GM15510 (cell line): Measurements from ENCODE around the gene RNF8.

Source experiments
- POLR2A ChIP-seq: IDR thresholded peaks from 3 replicates; pipeline ENCODE4 v1.6.1; 2011; ENCODE audit warnings: borderline replicate concordance; ENCODE audit not compliant: insufficient read length; ENCODE audit errors: extremely low read depth

RNF8 gene

DNA sequence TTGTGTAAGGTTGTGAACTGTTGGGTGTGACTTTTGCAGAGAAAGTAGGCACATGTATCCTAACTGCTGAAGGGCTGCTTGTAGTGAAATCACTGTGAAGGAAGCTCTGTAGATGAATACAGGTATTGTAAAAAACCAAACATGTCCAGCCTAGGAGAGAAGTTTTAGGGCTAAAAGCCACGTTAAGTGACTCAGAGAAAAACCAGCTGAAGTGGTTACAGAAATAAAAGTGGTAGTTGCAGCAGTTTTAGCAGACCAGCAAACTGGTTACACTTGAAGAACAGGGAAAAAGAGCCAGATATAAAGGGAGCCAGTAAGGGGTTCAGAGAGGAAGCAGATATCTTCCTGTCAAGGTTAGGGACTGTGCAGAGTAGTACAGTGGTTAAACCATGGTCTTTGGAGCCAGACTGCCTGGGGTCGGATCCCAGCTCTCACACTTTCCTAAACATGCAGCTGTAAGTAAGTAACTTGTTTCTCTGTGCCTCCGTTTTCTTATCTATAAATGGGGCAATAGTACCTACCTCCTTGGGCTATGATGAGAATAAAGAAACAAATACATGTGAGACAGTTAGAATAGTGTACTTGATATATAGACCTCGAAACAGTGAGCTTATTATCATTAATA lies 33.8 kb upstream of the RNF8 start:
- TF ChIP-seq POLR2A = no peak

DNA sequence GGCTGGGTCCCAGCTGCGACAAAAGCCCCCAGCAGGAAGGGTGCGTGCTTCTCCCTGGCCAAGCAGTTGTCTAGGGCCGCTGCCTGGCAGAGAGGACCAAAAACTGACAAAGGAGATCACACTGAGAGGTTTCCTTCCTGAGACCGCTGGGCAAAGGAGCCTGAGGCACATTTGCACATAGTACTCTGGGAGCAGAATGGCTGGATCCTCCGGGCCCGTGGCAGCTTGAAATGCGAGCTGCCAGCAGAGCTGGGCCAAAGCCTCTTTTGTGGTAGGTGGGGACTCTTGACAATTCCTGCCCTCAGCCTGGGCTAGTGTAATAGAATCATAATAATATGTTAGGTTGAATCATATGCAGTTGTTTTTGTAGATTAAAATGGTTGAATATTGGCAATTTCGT lies 33.1 kb upstream of the RNF8 start:
- TF ChIP-seq POLR2A = no peak

DNA sequence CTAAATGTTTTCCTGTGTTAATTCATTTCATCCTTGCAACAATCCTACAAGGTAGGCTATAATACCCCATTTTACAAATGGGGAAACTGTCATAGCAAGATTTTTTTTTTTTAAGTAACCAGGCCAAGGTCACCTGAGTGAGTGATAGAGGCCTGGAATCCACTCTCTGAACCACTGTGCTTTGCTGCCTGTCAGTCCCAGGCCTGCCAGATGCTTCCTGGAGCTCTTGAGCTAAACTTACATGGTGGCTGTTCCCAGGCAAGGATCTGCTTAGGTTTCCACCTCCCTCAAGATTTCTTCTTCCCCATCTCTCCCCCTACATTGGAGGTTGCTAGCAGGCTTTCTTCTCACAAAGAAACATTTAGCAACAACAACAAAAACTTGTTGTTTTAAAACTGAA lies 32.7 kb upstream of the RNF8 start:
- no peak for TF ChIP-seq POLR2A

DNA sequence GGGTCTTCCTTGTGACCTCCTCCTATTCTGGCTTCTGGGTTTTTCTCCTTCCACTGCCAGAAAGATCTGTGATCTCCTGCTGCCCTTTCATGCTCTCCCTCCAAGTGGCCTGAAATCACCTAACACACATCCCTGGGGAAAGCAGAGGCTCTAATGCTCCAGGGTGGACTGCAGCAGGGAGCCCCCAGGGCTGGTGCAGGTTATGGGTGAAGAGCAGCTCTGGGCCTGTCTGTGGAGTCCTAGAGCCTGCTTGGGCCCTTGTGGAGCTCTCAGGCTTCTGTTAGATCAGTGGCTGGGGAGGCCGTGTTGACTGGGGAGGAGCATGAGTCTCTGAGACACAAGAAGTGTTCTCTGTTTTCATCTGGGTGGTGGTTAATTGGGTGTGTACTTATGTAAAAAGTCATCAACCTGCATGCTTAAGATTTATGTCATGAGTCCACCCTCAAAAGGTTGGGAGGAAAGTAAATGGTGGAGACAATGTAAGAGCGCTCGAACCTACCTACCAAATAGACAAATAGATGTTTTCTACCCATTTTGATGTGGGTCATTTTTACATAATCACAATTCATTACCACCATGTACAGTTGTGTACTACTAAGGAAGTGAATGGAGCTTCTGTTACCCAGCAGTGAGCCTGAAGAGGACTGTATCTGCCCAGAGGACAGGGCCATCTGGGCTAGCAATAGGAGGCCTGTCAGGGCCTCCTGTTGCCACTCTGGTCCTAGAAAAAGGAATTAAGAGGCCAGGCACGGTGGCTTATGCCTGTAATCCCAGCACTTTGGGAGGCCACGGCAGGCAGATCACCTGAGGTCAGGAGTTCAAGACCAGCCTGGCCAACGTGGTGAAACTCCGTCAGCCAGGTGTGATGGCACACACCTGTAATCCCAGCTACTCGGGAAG lies 32.0 kb upstream of the RNF8 start:
- TF ChIP-seq POLR2A = no peak

DNA sequence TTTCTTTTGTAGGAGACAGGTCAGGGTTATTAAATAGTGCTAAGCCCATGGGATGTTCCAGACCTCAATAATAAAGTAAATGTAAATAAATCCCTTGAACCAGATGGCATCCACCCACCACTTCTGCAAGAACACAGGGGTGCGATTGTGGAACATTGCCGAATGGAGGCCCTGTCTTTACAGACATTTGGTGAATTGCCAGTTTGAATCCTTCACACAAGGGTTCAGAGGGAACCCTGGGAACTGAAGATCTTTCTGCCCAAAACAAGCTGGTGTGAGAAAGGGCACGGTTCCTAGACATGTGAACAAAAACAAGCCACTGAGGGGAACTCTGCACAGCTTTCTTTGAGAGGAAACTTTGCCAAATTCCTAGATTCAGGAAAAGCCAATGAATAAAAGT lies 30.2 kb upstream of the RNF8 start:
- no peak for TF ChIP-seq POLR2A

DNA sequence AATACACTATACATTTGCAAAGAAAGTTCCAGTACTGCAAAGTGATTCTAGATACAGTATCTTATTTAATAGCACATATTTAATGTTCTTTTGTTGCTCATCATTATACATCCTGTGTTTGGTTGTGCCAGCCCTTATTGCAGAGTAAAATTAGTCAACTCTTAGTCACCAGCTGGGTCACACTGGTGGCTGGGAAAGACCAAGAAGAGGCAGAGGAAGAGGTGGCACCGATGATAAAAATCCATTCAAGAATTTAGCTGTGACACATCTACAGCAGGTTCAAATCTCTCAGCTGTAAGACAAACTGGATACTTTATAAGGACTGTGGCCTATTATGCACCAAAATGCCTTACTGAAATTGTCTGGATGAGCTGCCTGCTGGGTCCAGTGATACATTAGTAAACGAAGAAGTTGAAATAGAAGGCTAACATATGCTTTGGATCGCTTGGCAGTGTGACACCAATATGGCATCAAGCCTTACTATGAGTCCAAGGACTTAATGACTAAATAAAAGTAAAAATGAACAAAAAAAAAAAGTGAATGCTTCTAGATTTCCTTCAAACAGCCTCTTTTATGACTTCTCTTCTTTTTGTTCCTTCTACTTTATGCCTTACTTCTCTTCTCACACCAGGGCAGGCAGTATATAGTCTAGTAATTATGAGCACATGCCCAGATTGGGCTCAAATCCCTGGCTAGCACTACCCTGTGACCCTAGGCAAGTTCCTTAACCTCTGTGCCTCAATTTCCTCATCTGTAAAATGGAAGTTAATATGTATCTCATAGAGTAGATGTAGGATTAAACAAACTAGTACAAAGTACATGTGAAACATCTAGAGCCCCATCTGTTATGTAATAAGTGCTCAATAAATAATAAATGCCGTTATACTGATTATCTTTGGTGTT lies 29.4 kb upstream of the RNF8 start:
- no peak for TF ChIP-seq POLR2A

DNA sequence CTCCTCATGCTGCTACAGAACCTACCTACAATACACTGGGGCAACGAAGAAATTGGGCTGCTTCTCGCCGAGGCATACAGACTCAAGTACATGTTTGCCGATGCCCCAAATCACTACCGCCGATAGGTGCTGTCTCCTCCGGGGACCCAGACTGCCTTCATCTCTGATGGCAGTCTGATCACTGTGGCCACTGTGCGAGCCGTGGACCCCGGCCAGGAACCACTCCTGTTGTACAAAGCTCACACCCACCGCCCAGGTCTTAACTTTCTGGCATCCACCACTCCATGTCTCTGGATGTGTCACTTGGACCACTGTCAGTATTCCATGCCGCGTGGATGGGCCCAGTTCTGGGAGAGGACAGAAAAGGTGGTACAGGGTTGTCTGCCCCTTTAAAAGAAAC lies 22.7 kb upstream of the RNF8 start:
- no peak for TF ChIP-seq POLR2A

DNA sequence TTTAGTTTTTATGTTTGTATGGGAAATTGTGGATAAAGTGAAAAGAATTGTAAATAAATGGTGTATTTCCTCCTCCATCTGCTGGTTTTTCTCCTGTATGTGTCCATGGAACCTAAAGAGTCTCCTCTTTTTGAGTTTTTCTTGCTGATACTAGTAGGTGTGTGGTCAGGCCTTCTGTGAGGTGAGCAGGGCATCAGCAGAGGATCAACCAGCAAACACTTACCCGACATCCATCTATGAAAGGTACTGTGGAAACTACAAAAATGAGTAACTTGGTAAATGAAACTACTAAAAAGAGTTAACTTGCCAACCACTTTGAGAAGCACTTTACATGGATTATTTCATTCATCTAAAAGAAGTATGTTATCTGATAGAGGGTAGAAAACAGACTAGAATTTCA lies 20.9 kb upstream of the RNF8 start:
- TF ChIP-seq POLR2A = no peak

DNA sequence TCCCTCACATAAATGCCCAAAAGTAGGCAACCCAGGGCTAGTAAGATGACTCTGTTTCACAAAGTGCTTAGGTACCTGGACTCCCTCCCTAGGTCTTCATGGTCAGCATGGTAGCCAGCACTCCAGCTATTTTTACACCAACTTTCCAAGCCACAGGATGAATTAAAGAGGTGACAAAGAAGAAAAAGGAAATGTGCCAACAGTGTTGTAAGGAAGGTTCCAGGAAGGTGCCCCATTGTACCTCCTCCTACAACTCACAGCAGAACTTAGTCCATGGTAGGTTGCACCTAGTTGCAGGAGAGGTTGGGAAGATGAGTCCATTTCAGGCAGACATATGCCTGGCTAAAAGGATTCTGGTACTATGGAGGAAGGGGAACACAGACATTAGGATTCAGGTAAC lies 19.7 kb upstream of the RNF8 start:
- TF ChIP-seq POLR2A = no peak

DNA sequence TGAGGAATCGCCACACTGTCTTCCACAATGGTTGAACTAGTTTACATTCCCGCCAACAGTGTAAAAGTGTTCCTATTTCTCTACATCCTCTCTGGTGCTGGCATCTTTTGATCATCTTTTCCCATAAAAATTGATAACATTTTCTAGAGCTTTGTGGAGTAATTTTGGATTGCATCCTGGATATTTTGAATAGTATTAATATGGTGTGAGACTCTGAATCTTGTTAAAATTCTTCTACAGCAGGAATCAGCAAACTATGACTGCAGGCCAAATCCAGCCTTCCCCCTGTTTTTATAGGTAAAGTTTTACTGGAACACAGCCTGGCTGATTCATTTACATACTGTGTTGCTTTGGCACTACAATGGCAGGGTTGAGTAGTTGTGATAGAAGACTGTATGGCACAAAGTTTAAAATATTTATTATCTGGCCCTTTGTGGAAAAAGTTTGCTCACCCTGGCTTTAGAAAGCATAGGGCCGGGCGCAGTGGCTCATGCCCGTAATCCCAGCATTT lies 15.0 kb upstream of the RNF8 start:
- TF ChIP-seq POLR2A = no peak

DNA sequence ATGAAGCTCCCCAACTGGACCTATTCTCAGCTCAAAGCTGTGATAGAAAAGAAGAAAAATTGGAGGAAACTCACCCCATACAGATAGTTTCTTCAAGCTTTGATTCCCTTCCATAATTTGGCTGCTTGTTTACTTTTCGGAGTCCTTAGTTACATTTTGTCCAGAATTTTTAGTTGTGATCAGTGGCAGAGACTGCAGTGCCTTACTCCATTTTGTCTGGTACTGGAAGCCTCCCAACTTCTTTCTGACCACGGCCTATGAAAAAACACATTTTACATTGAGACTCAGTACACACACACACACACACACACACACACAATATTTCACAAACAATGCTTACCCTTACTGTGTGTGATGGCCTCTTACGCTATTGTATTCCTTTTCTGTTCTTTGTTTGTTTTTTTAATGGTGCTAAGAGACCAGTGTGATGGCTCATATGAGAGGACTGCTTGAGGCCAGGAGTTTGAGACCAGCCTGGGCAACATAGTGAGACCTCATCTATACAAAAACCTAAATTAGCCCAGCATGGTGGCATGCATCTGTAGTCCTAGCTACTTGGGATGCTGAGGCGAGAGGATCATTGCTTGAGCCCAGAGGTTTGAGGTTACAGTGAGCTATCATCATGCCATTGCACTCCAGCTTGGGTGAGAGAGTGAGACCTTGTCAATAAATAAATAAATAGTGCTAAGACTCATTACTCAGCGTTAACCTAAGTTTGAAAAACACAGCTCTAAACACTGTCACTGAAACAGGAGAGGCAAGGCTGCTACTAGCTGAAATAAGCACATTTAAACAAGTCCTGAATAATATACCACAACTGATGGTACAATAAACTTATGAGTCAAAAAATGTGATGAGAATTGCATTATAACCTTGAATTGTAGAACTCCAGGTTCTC lies 13.8 kb upstream of the RNF8 start:
- no peak for TF ChIP-seq POLR2A

DNA sequence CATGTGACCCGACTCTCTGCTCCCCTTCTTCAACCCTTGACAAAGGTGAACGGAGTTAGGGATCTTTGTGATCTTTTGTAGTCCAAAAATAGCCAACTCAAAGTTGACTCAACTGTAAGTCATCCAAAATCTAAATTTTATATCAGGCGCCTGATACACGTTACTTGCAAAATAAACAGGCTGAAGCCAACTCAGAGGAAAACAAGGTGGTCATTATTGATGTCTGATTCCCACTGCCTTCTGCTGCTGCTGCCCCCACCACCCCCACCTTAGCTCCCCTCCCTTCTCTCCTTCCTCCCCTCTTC lies 13.2 kb upstream of the RNF8 start:
- TF ChIP-seq POLR2A = no peak

DNA sequence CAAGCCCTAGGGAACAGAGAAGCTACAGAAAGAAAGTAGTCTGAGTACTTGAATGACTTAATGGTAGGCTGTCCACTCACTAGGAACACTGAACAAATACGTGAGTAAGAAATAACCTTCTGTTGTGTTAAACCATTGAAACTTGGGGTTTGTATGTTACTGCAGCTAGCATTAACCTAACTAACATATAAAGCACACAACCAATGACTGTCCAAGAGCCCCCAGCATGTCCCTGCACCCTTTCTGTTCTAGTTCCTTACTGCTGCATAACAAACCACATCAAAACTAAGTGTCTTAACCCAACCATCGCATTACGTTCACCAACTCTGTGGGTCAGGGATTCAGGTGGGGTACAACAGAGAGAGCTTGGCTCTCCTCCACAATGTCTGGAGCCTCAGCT lies 10.5 kb upstream of the RNF8 start:
- TF ChIP-seq POLR2A = no peak

DNA sequence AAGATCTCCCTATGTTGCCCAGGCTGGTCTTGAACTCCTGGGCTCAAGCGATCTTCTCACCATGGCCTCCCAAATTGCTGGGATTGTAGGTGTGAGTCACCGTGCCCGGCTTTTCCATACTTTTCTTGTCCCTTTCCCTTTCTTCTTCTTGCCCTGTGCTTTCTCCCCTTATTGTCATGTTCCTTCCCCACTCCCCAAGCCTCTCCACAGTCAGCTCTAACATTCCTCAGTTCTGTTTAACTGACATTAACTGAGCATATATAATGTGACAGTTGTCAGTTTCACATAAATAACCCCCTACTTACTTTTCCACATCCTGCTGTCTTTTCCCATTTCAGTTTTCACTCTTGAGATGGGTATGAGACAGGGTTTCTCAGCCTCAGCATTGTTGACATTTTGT lies 9.5 kb upstream of the RNF8 start:
- no peak for TF ChIP-seq POLR2A
